HepG2 (cell line): ENCODE measurements around the gene TMEM218. TPM values are rescaled to one million over a fixed set of nuclear protein-coding genes. Genes with fewer than 3 reads are reported as not detected.

Source experiments
- ATAC-seq: fragments of 200-7000 bp; cut with Tn5 transposase; 3 replicates; pipeline ENCODE4 v1.9.1; 2020; ENCODE audit warnings: mild to moderate bottlenecking, moderate library complexity
- BruUV-seq: library from RNA; stranded (reverse); fragments of 400-500 nt; replicated peaks from 2 replicates; lab custom pipeline; 2021; lab: Mats Ljungman, UMichigan
- CTCF ChIA-PET: fragments of 300-600 bp; formaldehyde crosslinking; extraction: SDS; loops from one replicate; lab custom pipeline; 2021; ENCODE audit warnings: low total read pairs, inconsistent platforms, low intra/inter-chr PET ratio; lab: Yijun Ruan, JAX
- POLR2A ChIA-PET: fragments of 350-600 bp; sonication (Branson Sonifier 250); formaldehyde crosslinking; loops from one replicate; lab custom pipeline; 2020; ENCODE audit warnings: antibody characterized with exemption, inconsistent platforms; lab: Yijun Ruan, JAX
- DNase-seq: peaks from one replicate; pipeline ENCODE4 v3.0.0-alpha.2; 2015; ENCODE audit warnings: low spot score
- FAIRE-seq: peaks from 3 replicates; lab custom pipeline; 2011; peaks lifted over from hg19 to GRCh38; lab: Jason Lieb, UNC
- H2AFZ ChIP-seq: one replicate; pipeline ENCODE4 v1.6.1; 2011; ENCODE audit warnings: low read length, inconsistent platforms
- H3K27ac ChIP-seq: fragments of 300-600 bp; 3 replicates; pipeline ENCODE4 v1.8.0; 2011; ENCODE audit warnings: mixed run types, mild to moderate bottlenecking, mixed read lengths, low read length, inconsistent platforms; ENCODE audit not compliant: insufficient read depth; ENCODE audit errors: extremely low read length
- H3K27me3 ChIP-seq, 2 experiments: fragments of 200-600 bp in 1 of 2; 2 replicates in 1 of 2; 3 replicates in 1 of 2; pipeline versions ENCODE4 v1.6.0 to v1.8.0; 2011; ENCODE audit warnings: low read length in 2 of 2, mild to moderate bottlenecking in 2 of 2, moderate library complexity in 2 of 2, inconsistent platforms in 1 of 2; ENCODE audit not compliant: insufficient read depth in 2 of 2, control insufficient read depth in 1 of 2
- H3K36me3 ChIP-seq, 2 experiments: fragments of 200-600 bp in 1 of 2; replicated peaks in 1 of 2; 2 replicates in 1 of 2; 3 replicates in 1 of 2; pipeline versions ENCODE4 v1.5.1 to v1.8.0; 2011; ENCODE audit warnings: low read length in 2 of 2, inconsistent platforms in 1 of 2; ENCODE audit not compliant: insufficient read depth in 2 of 2, control insufficient read depth in 1 of 2
- H3K4me1 ChIP-seq: 2 replicates; pipeline ENCODE4 v1.5.1; 2012; ENCODE audit warnings: low read length, inconsistent platforms; ENCODE audit not compliant: insufficient read depth
- H3K4me2 ChIP-seq: 2 replicates; pipeline ENCODE4 v1.6.0; 2011; ENCODE audit warnings: low read depth, low read length, inconsistent platforms
- H3K4me3 ChIP-seq, 3 experiments: fragments of 200-600 bp in 1 of 3; sonication (generic), shearing (Covaris generic) in 1 of 3; replicated peaks in 1 of 3; 2 replicates each; pipeline ENCODE4 v1.5.1; 2011 to 2016; ENCODE audit warnings: low read length in 3 of 3, inconsistent platforms in 2 of 3, low read depth in 2 of 3, mild to moderate bottlenecking in 2 of 3, control low read depth in 1 of 3, mixed read lengths in 1 of 3; ENCODE audit not compliant: insufficient read depth in 1 of 3
- H3K79me2 ChIP-seq: one replicate; pipeline ENCODE4 v1.6.1; 2011; ENCODE audit warnings: low read length, inconsistent platforms; ENCODE audit not compliant: insufficient read depth
- H3K9ac ChIP-seq: 2 replicates; pipeline ENCODE4 v1.6.0; 2011; ENCODE audit warnings: mild to moderate bottlenecking, low read depth, low read length, inconsistent platforms; ENCODE audit not compliant: insufficient read depth
- H3K9me3 ChIP-seq: 2 replicates; pipeline ENCODE4 v1.5.1; 2012; ENCODE audit warnings: mild to moderate bottlenecking, low read length
- H4K20me1 ChIP-seq: 2 replicates; pipeline ENCODE4 v1.6.0; 2011; ENCODE audit warnings: inconsistent platforms, mild to moderate bottlenecking, low read length, moderate library complexity; ENCODE audit not compliant: insufficient read depth
- BORCS8-MEF2B ChIP-seq: sonication (generic); formaldehyde crosslinking; IDR thresholded peaks from 2 replicates; pipeline ENCODE4 v1.8.0; 2022; ENCODE audit warnings: mild to moderate bottlenecking, missing genetic modification reagents
- CHD2 ChIP-seq: IDR thresholded peaks from 2 replicates; pipeline ENCODE4 v1.6.1; 2011; ENCODE audit warnings: low read depth, low read length, improper control_type of control experiment
- KAT8 ChIP-seq: IDR thresholded peaks from 2 replicates; pipeline ENCODE4 v1.6.1; 2016; ENCODE audit warnings: missing genetic modification reagents, missing compliant biosample characterization
- KLF15 ChIP-seq: sonication (generic); formaldehyde crosslinking; IDR thresholded peaks from 2 replicates; pipeline ENCODE4 v1.8.1; 2023; ENCODE audit warnings: borderline replicate concordance, mild to moderate bottlenecking, inconsistent platforms, missing genetic modification reagents, mixed read lengths
- PRPF4 ChIP-seq: fragments of 200-400 bp; formaldehyde crosslinking; IDR thresholded peaks from 2 replicates; pipeline ENCODE4 v1.6.1; 2016; ENCODE audit warnings: low read length, low read depth; ENCODE audit not compliant: poor library complexity, severe bottlenecking
- PTBP1 ChIP-seq: fragments of 200-400 bp; formaldehyde crosslinking; IDR thresholded peaks from 2 replicates; pipeline ENCODE4 v1.6.1; 2018; ENCODE audit warnings: low read length, low read depth; ENCODE audit not compliant: poor library complexity, severe bottlenecking
- RBM22 ChIP-seq: fragments of 200-400 bp; formaldehyde crosslinking; optimal IDR thresholded peaks from 2 replicates; pipeline ENCODE3; 2017; ENCODE audit warnings: mild to moderate bottlenecking, low read length, moderate library complexity
- SOX5 ChIP-seq: IDR thresholded peaks from 2 replicates; pipeline ENCODE4 v1.6.1; 2016; ENCODE audit warnings: borderline replicate concordance
- ZFP37 ChIP-seq: sonication (generic); formaldehyde crosslinking; IDR thresholded peaks from 2 replicates; pipeline ENCODE4 v1.4.0; 2020; ENCODE audit warnings: missing genetic modification reagents, borderline replicate concordance
- ZNF431 ChIP-seq: sonication (generic); formaldehyde crosslinking; IDR thresholded peaks from 2 replicates; pipeline ENCODE4 v1.9.0; 2022; ENCODE audit warnings: missing genetic modification reagents, low read depth, mild to moderate bottlenecking, borderline replicate concordance
- ZNF598 ChIP-seq: sonication (generic); formaldehyde crosslinking; IDR thresholded peaks from 2 replicates; pipeline ENCODE4 v1.5.1; 2020; ENCODE audit warnings: mild to moderate bottlenecking, missing genetic modification reagents, borderline replicate concordance
- ZNF720 ChIP-seq: sonication (generic); formaldehyde crosslinking; IDR thresholded peaks from 2 replicates; pipeline ENCODE4 v1.4.0; 2020; ENCODE audit warnings: missing genetic modification reagents
- WGBS: methylation state at CpG from one replicate; pipeline ENCODE4 v1.1.6; 2017; ENCODE audit warnings: low lambda C conversion rate; 5-methylcytosine and 5-hydroxymethylcytosine counted together
- in situ Hi-C: cut with HindIII; loops from 2 replicates; pipeline ENCODE4 v1.10.0; 2017; ENCODE audit warnings: low pct_unique_long_range_greater_than_20kb; ENCODE audit not compliant: extremely low pct_ligation_motif_present
- intact Hi-C: fragments of 100-400 bp; cut with micrococcal nuclease; formaldehyde crosslinking; loops from one replicate; pipeline ENCODE4 v1.10.0; 2022; ENCODE audit not compliant: unreplicated experiment
- polyA plus RNA-seq, 8 experiments: library from polyadenylated mRNA; depleted of rRNA in 3 of 8; stranded (reverse) in 7 of 8; unstranded in 1 of 8; fragments of >200 nt; fragmentation: Illumina TruSeq in 4 of 8; extraction: Trizol in 4 of 8; gene quantifications; 2 replicates each; pipeline versions ENCODE4 v1.2.1 to v1.2.3, GENCODE V29; 2011 to 2016; ENCODE audit warnings: low read depth in 4 of 8, missing spikeins in 1 of 8, mixed read lengths in 1 of 8; ENCODE audit not compliant: insufficient read depth in 1 of 8
- total RNA-seq, 5 experiments: library from RNA; depleted of rRNA; stranded (reverse); fragments of >200 nt; fragmentation: Illumina TruSeq; extraction: Trizol; gene quantifications; 2 replicates each; pipeline ENCODE4 v1.2.3, GENCODE V29; 2016; ENCODE audit warnings: low read depth in 1 of 5
- TF ChIP-seq, protein P1 (sequence below): sonication (generic); formaldehyde crosslinking; IDR thresholded peaks from 2 replicates; pipeline ENCODE4 v1.4.0; 2020; ENCODE audit warnings: missing genetic modification reagents
- TF ChIP-seq, protein P2 (sequence below): sonication (generic); formaldehyde crosslinking; IDR thresholded peaks from 2 replicates; pipeline ENCODE4 v1.5.0; 2020; ENCODE audit warnings: missing genetic modification reagents

TMEM218 gene
- total and polyA plus RNA-seq, 2 of the 13 experiments (the other 11 are each of a cell fraction or from before 2014, with no cell fraction given), result 11.8 to 14.0 TPM

DNA sequence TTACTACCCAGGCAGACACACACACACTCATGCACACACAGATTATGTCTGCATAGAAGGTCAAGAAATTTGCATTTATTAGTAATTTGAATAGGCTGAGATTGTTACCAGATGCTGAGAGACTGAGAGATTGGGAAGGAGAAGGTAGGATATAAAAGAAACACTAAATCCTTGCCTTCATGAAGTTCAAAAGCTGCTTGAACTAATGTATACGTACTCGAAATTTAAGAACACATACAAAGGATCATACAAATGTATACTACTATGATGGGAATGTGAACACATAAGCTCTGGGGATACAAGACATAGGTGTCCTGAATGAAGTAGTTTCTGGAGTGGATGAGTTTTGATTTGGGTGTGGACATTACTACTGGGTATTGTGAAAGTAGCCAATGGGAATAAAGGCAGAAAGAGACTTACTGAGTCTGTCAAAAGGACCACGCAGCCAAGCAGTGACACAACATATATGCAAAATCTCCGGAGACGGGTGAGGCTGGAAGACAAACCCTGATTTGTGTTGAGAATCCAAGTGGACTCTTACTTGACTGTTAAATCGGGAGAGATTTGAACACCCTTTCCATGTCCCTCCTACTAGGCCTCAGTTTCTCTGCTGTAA lies 45.8 kb upstream of the TMEM218 start (continued):
- no peak for TF ChIP-seq ZNF720 (CRISPR knock-in tag)

DNA sequence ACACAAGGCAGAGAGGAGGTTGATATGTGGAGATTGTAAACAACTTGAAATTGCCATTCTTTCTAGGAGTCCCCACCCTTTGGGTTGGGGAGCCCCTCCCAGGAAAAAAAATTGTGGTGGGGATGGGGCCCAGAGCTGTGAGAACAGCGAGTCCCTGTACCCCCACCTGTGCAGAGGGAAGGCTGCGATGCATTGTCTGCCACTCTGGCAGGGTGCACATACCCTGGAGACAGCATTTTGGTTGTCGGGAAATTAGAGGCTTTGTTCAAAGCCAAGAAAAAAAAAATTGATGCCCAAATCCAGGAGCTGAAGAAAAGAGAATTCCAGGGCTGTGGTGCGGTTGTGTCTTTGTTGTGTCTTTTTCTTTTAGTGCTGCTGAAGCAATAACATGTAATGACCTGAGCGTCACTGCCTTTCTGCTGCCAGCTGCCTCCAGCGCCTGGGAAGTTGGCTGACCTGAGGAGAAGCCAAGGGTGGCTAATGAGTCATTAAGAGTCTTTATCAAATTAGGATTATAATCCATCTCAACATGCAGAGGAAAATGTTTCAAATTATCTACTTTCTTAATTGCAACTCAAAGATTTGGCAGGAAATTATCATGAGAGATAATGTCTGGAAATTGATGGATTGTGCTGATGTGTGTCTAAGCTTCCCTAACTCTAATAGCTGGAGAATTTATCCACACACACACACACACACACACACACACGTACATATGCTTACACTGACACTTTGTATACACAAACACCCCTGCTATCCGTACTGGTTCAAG lies 45.1 kb upstream of the TMEM218 start:
- no peak overlapping the region for H3K9ac ChIP-seq
- H3K4me3 ChIP-seq, result no peak overlapping the region
- intact Hi-C loops (no loop called here), in situ Hi-C loops (no loop called here)
- no peaks in the 10 kb centered on the region for H3K4me1 ChIP-seq
- no TSS peak for BruUV-seq
- no peak for DNase-seq
- H3K36me3 ChIP-seq, result no peaks in the 10 kb centered on the region
- POLR2A ChIA-PET, result no interaction called here
- H3K27ac ChIP-seq, result no peak overlapping the region
- TF ChIP-seq KAT8 (CRISPR knock-in tag) (no peak), BORCS8-MEF2B (CRISPR knock-in tag) (no peak), ZFP37 (CRISPR knock-in tag) (no peak), PRPF4 (no peak), ZNF598 (CRISPR knock-in tag) (no peak), CHD2 (no peak), SOX5 (no peak), PTBP1 (no peak), ZNF431 (no peak), KLF15 (CRISPR knock-in tag) (no peak), RBM22 (no peak)
- TF ChIP-seq, protein P1, sequence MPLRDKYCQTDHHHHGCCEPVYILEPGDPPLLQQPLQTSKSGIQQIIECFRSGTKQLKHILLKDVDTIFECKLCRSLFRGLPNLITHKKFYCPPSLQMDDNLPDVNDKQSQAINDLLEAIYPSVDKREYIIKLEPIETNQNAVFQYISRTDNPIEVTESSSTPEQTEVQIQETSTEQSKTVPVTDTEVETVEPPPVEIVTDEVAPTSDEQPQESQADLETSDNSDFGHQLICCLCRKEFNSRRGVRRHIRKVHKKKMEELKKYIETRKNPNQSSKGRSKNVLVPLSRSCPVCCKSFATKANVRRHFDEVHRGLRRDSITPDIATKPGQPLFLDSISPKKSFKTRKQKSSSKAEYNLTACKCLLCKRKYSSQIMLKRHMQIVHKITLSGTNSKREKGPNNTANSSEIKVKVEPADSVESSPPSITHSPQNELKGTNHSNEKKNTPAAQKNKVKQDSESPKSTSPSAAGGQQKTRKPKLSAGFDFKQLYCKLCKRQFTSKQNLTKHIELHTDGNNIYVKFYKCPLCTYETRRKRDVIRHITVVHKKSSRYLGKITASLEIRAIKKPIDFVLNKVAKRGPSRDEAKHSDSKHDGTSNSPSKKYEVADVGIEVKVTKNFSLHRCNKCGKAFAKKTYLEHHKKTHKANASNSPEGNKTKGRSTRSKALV, result no peak
- TF ChIP-seq, protein P2, sequence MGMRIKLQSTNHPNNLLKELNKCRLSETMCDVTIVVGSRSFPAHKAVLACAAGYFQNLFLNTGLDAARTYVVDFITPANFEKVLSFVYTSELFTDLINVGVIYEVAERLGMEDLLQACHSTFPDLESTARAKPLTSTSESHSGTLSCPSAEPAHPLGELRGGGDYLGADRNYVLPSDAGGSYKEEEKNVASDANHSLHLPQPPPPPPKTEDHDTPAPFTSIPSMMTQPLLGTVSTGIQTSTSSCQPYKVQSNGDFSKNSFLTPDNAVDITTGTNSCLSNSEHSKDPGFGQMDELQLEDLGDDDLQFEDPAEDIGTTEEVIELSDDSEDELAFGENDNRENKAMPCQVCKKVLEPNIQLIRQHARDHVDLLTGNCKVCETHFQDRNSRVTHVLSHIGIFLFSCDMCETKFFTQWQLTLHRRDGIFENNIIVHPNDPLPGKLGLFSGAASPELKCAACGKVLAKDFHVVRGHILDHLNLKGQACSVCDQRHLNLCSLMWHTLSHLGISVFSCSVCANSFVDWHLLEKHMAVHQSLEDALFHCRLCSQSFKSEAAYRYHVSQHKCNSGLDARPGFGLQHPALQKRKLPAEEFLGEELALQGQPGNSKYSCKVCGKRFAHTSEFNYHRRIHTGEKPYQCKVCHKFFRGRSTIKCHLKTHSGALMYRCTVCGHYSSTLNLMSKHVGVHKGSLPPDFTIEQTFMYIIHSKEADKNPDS (CRISPR knock-in tag), result no peak
- TF ChIP-seq, all 625 proteins: peak for 0
- FAIRE-seq, result no peak
- WGBS, result 17% methylated on average over 8 of the region's 8 CpGs
- Histone ChIP-seq H4K20me1 (no peaks in the 10 kb centered on the region), H3K27me3 (peaks cover 1 to 24% of the 10 kb centered on the region in 2 experiments; a peak in 3 of 5 replicates), H3K4me2 (no peak overlapping the region), H3K9me3 (no peaks in the 10 kb centered on the region), H2AFZ (no peak overlapping the region), H3K79me2 (no peaks in the 10 kb centered on the region)
- CTCF ChIA-PET, result no interaction called here
- ATAC-seq, result no peak
